HepG2 (cell line): ENCODE results near the gene TELO2. TPM values are rescaled to one million over a fixed set of nuclear protein-coding genes. Genes with fewer than 3 reads are reported as not detected.

Source experiments
- ATAC-seq: fragments of 200-7000 bp; cut with Tn5 transposase; 3 replicates; pipeline ENCODE4 v1.9.1; 2020; ENCODE audit warnings: mild to moderate bottlenecking, moderate library complexity
- BruUV-seq: library from RNA; stranded (reverse); fragments of 400-500 nt; replicated peaks from 2 replicates; lab custom pipeline; 2021; lab: Mats Ljungman, UMichigan
- CTCF ChIA-PET: fragments of 300-600 bp; formaldehyde crosslinking; extraction: SDS; loops from one replicate; lab custom pipeline; 2021; ENCODE audit warnings: low total read pairs, inconsistent platforms, low intra/inter-chr PET ratio; lab: Yijun Ruan, JAX
- POLR2A ChIA-PET: fragments of 350-600 bp; sonication (Branson Sonifier 250); formaldehyde crosslinking; loops from one replicate; lab custom pipeline; 2020; ENCODE audit warnings: antibody characterized with exemption, inconsistent platforms; lab: Yijun Ruan, JAX
- DNase-seq: peaks from one replicate; pipeline ENCODE4 v3.0.0-alpha.2; 2015; ENCODE audit warnings: low spot score
- FAIRE-seq: peaks from 3 replicates; lab custom pipeline; 2011; peaks lifted over from hg19 to GRCh38; lab: Jason Lieb, UNC
- H2AFZ ChIP-seq: one replicate; pipeline ENCODE4 v1.6.1; 2011; ENCODE audit warnings: low read length, inconsistent platforms
- H3K27ac ChIP-seq: fragments of 300-600 bp; 3 replicates; pipeline ENCODE4 v1.8.0; 2011; ENCODE audit warnings: mixed run types, mild to moderate bottlenecking, mixed read lengths, low read length, inconsistent platforms; ENCODE audit not compliant: insufficient read depth; ENCODE audit errors: extremely low read length
- H3K27me3 ChIP-seq, 2 experiments: fragments of 200-600 bp in 1 of 2; 2 replicates in 1 of 2; 3 replicates in 1 of 2; pipeline versions ENCODE4 v1.6.0 to v1.8.0; 2011; ENCODE audit warnings: low read length in 2 of 2, mild to moderate bottlenecking in 2 of 2, moderate library complexity in 2 of 2, inconsistent platforms in 1 of 2; ENCODE audit not compliant: insufficient read depth in 2 of 2, control insufficient read depth in 1 of 2
- H3K36me3 ChIP-seq, 2 experiments: fragments of 200-600 bp in 1 of 2; replicated peaks in 1 of 2; 2 replicates in 1 of 2; 3 replicates in 1 of 2; pipeline versions ENCODE4 v1.5.1 to v1.8.0; 2011; ENCODE audit warnings: low read length in 2 of 2, inconsistent platforms in 1 of 2; ENCODE audit not compliant: insufficient read depth in 2 of 2, control insufficient read depth in 1 of 2
- H3K4me1 ChIP-seq: 2 replicates; pipeline ENCODE4 v1.5.1; 2012; ENCODE audit warnings: low read length, inconsistent platforms; ENCODE audit not compliant: insufficient read depth
- H3K4me2 ChIP-seq: 2 replicates; pipeline ENCODE4 v1.6.0; 2011; ENCODE audit warnings: low read depth, low read length, inconsistent platforms
- H3K4me3 ChIP-seq, 3 experiments: fragments of 200-600 bp in 1 of 3; sonication (generic), shearing (Covaris generic) in 1 of 3; replicated peaks in 1 of 3; 2 replicates each; pipeline ENCODE4 v1.5.1; 2011 to 2016; ENCODE audit warnings: low read length in 3 of 3, inconsistent platforms in 2 of 3, low read depth in 2 of 3, mild to moderate bottlenecking in 2 of 3, control low read depth in 1 of 3, mixed read lengths in 1 of 3; ENCODE audit not compliant: insufficient read depth in 1 of 3
- H3K79me2 ChIP-seq: one replicate; pipeline ENCODE4 v1.6.1; 2011; ENCODE audit warnings: low read length, inconsistent platforms; ENCODE audit not compliant: insufficient read depth
- H3K9ac ChIP-seq: 2 replicates; pipeline ENCODE4 v1.6.0; 2011; ENCODE audit warnings: mild to moderate bottlenecking, low read depth, low read length, inconsistent platforms; ENCODE audit not compliant: insufficient read depth
- H3K9me3 ChIP-seq: 2 replicates; pipeline ENCODE4 v1.5.1; 2012; ENCODE audit warnings: mild to moderate bottlenecking, low read length
- H4K20me1 ChIP-seq: 2 replicates; pipeline ENCODE4 v1.6.0; 2011; ENCODE audit warnings: inconsistent platforms, mild to moderate bottlenecking, low read length, moderate library complexity; ENCODE audit not compliant: insufficient read depth
- CENPX ChIP-seq: sonication (generic); formaldehyde crosslinking; IDR thresholded peaks from 2 replicates; pipeline ENCODE4 v1.9.0; 2021; ENCODE audit warnings: mild to moderate bottlenecking, missing genetic modification reagents, moderate library complexity
- IKZF1 ChIP-seq: fragments of 450-650 bp; IDR thresholded peaks from 2 replicates; pipeline ENCODE4 v1.7.1; 2016
- SAP130 ChIP-seq: IDR thresholded peaks from 2 replicates; pipeline ENCODE4 v1.6.1; 2016; ENCODE audit warnings: low read depth
- SIX4 ChIP-seq: sonication (generic); formaldehyde crosslinking; IDR thresholded peaks from 2 replicates; pipeline ENCODE4 v1.4.0; 2020; ENCODE audit warnings: missing genetic modification reagents
- ZNF17 ChIP-seq: sonication (generic); formaldehyde crosslinking; IDR thresholded peaks from 2 replicates; pipeline ENCODE4 v1.5.0; 2020; ENCODE audit warnings: mild to moderate bottlenecking, missing genetic modification reagents
- ZNF24 ChIP-seq: fragments of 450-650 bp; IDR thresholded peaks from 2 replicates; pipeline ENCODE4 v1.6.1; 2017; ENCODE audit warnings: antibody characterized with exemption, mild to moderate bottlenecking
- ZNF251 ChIP-seq: sonication (generic); formaldehyde crosslinking; IDR thresholded peaks from 2 replicates; pipeline ENCODE4 v1.9.0; 2021; ENCODE audit warnings: mild to moderate bottlenecking, missing genetic modification reagents
- ZNF703 ChIP-seq: sonication (generic); formaldehyde crosslinking; IDR thresholded peaks from 2 replicates; pipeline ENCODE4 v1.5.1; 2020; ENCODE audit warnings: missing genetic modification reagents, mild to moderate bottlenecking, moderate library complexity, borderline replicate concordance
- WGBS: methylation state at CpG from one replicate; pipeline ENCODE4 v1.1.6; 2017; ENCODE audit warnings: low lambda C conversion rate; 5-methylcytosine and 5-hydroxymethylcytosine counted together
- in situ Hi-C: cut with HindIII; loops from 2 replicates; pipeline ENCODE4 v1.10.0; 2017; ENCODE audit warnings: low pct_unique_long_range_greater_than_20kb; ENCODE audit not compliant: extremely low pct_ligation_motif_present
- intact Hi-C: fragments of 100-400 bp; cut with micrococcal nuclease; formaldehyde crosslinking; loops from one replicate; pipeline ENCODE4 v1.10.0; 2022; ENCODE audit not compliant: unreplicated experiment
- polyA plus RNA-seq, 8 experiments: library from polyadenylated mRNA; depleted of rRNA in 3 of 8; stranded (reverse) in 7 of 8; unstranded in 1 of 8; fragments of >200 nt; fragmentation: Illumina TruSeq in 4 of 8; extraction: Trizol in 4 of 8; gene quantifications; 2 replicates each; pipeline versions ENCODE4 v1.2.1 to v1.2.3, GENCODE V29; 2011 to 2016; ENCODE audit warnings: low read depth in 4 of 8, missing spikeins in 1 of 8, mixed read lengths in 1 of 8; ENCODE audit not compliant: insufficient read depth in 1 of 8
- total RNA-seq, 5 experiments: library from RNA; depleted of rRNA; stranded (reverse); fragments of >200 nt; fragmentation: Illumina TruSeq; extraction: Trizol; gene quantifications; 2 replicates each; pipeline ENCODE4 v1.2.3, GENCODE V29; 2016; ENCODE audit warnings: low read depth in 1 of 5
- TF ChIP-seq, protein P1 (sequence below): sonication (generic); formaldehyde crosslinking; IDR thresholded peaks from 2 replicates; pipeline ENCODE4 v1.5.1; 2020; ENCODE audit warnings: missing genetic modification reagents, mild to moderate bottlenecking, borderline replicate concordance
- TF ChIP-seq, protein P2 (sequence below): IDR thresholded peaks from 2 replicates; pipeline ENCODE4 v1.6.1; 2016; ENCODE audit warnings: low read depth, control low read depth

The TELO2 gene
- total and polyA plus RNA-seq, 2 of the 13 experiments (the other 11 are each of a cell fraction or from before 2014, with no cell fraction given): 10.1 to 17.9 TPM

DNA sequence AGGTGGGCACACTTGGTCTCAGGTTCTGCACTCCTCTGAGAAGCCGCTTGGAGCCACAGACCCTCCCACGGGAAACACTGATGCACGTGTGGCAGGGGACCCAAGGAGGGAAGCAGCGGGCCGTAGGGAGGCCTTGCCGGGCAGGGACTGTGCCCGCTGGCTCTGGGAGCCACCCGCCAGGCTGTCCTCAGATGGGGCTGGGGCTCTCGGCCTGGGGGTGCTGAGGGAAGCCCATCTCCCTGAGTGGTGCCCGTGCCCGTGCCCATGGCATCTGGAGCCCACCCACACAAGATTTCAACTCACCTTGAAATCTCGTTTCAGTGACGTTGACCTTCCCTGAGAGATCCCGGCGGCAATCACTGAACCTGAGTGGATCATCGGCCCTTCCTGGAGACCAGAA lies 36.2 kb upstream of the TELO2 start:
- FAIRE-seq: no peak
- no peak overlapping the region for H3K9ac ChIP-seq
- no peak overlapping the region for H3K27ac ChIP-seq
- no peaks in the 10 kb centered on the region for H4K20me1 ChIP-seq
- 99% methylated on average over 8 of the region's 16 CpGs for WGBS
- in situ Hi-C loops (no loop called here), intact Hi-C loops (no loop called here)
- no TSS peak for BruUV-seq
- H3K79me2 ChIP-seq: no peaks in the 10 kb centered on the region
- CTCF ChIA-PET: no interaction called here
- TF ChIP-seq, protein P1, sequence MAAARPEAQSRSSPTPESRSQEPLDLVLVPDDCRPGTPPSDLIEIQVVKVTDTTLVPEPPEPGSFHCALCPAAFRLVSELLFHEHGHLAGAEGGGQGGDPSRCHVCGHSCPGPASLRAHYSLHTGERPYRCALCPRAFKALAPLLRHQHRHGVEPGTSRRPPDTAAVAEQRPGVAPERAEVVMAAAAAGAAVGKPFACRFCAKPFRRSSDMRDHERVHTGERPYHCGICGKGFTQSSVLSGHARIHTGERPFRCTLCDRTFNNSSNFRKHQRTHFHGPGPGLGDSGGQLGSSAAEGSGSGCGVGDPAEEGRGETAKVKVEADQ: no peak
- TF ChIP-seq ZNF24: no peak
- TF ChIP-seq SIX4 (CRISPR knock-in tag): no peak
- TF ChIP-seq, protein P2, sequence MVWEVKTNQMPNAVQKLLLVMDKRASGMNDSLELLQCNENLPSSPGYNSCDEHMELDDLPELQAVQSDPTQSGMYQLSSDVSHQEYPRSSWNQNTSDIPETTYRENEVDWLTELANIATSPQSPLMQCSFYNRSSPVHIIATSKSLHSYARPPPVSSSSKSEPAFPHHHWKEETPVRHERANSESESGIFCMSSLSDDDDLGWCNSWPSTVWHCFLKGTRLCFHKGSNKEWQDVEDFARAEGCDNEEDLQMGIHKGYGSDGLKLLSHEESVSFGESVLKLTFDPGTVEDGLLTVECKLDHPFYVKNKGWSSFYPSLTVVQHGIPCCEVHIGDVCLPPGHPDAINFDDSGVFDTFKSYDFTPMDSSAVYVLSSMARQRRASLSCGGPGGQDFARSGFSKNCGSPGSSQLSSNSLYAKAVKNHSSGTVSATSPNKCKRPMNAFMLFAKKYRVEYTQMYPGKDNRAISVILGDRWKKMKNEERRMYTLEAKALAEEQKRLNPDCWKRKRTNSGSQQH (CRISPR knock-in tag): no peak
- no peak for TF ChIP-seq CENPX (CRISPR knock-in tag)
- no peak for TF ChIP-seq SAP130 (CRISPR knock-in tag)
- no peak for TF ChIP-seq ZNF251
- no peak for TF ChIP-seq IKZF1
- TF ChIP-seq ZNF703 (CRISPR knock-in tag): no peak
- no peak for TF ChIP-seq ZNF17
- no peaks in the 10 kb centered on the region for H3K4me1 ChIP-seq
- H3K36me3 ChIP-seq: peaks cover 15 to 32% of the 10 kb centered on the region in 2 experiments; a peak in 4 of 5 replicates
- no peak for ATAC-seq
- H3K9me3 ChIP-seq: no peaks in the 10 kb centered on the region
- H3K4me2 ChIP-seq: no peak overlapping the region
- no peak overlapping the region for H3K4me3 ChIP-seq
- POLR2A ChIA-PET: no interaction called here
- H2AFZ ChIP-seq: no peak overlapping the region
- no peaks in the 10 kb centered on the region for H3K27me3 ChIP-seq
- no peak for DNase-seq
